Astrocyte (in vitro differentiated cells and primary cell): ENCODE measurements around the gene DIO1.

Experiments
- EZH2 ChIP-seq: IDR thresholded peaks from 2 replicates; pipeline ENCODE4 v1.6.1; 2012; ENCODE audit warnings: mild to moderate bottlenecking, low read length, inconsistent platforms; ENCODE audit not compliant: insufficient read depth
- TF ChIP-seq, protein P1 (sequence below): IDR thresholded peaks from 2 replicates; pipeline ENCODE4 v1.5.1; 2011; ENCODE audit warnings: low read depth, mild to moderate bottlenecking, inconsistent platforms, low read length, moderate library complexity; ENCODE audit not compliant: insufficient read depth

DNA sequence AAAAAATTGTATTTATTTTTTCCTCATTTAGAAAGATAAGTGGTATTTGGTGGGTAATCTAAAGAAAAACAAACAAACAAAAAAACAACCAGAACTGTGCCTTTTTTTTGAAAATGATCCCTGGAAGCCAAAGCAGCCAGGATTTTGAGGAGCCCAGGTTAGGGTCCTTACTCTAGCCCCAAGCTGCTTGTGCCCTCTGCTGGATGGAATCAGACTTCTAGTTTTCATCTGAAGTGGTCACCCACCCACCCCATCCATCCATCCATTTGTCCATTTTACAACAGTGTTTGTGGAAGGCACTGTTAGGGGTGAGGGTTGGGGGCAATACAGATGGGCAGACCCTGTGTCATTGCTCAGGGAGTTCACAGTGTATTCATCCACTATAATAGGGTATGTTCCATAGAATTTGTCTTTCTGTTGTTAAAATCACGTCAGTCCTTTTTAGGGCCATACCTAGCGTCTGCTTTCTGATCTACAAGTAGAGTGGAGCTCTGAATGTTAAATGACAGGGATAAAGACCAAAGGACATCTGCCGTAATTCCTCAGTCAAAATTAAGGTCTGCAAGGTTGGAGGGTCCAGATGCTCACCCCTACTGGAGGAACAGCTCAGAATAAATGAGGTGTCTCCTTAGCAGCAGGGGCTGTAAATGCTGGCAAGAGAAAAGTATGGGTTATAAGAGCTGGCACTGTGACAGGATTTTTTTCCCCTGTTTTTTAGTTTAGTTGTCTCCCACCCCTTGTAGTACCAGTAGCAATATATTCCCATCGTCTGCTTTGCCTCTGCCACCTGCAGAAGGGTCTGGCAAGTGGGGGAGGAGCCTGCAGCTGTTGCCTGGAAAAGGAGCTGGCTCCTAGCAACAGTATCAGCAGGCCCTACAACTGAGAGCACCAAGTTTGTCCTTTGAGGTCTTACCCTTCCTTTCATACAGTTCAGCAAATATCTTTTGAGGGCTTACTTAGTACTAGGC, 55.3 kb downstream of the DIO1 start:
- TF ChIP-seq, protein P1, sequence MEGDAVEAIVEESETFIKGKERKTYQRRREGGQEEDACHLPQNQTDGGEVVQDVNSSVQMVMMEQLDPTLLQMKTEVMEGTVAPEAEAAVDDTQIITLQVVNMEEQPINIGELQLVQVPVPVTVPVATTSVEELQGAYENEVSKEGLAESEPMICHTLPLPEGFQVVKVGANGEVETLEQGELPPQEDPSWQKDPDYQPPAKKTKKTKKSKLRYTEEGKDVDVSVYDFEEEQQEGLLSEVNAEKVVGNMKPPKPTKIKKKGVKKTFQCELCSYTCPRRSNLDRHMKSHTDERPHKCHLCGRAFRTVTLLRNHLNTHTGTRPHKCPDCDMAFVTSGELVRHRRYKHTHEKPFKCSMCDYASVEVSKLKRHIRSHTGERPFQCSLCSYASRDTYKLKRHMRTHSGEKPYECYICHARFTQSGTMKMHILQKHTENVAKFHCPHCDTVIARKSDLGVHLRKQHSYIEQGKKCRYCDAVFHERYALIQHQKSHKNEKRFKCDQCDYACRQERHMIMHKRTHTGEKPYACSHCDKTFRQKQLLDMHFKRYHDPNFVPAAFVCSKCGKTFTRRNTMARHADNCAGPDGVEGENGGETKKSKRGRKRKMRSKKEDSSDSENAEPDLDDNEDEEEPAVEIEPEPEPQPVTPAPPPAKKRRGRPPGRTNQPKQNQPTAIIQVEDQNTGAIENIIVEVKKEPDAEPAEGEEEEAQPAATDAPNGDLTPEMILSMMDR, result peak; percentile 66
- TF ChIP-seq EZH2, result no peak
